Endothelial cell of umbilical vein (primary cell): ENCODE measurements around the gene ZNF775. TPM values are rescaled to one million over a fixed set of nuclear protein-coding genes. Genes with fewer than 3 reads are reported as not detected.

Experiments used
- BruUV-seq: library from RNA; stranded (reverse); fragments of 400-500 nt; replicated peaks from 2 replicates; lab custom pipeline; 2021; lab: Mats Ljungman, UMichigan
- CTCF ChIA-PET: fragments of 300-600, 350-600 bp; sonication (Branson Sonifier 250); formaldehyde crosslinking; loops from one replicate; lab custom pipeline; 2021; ENCODE audit warnings: antibody characterized with exemption, inconsistent platforms; lab: Charles Lee
- POLR2A ChIA-PET: fragments of 300-600, 350-600 bp; sonication (Branson Sonifier 250); formaldehyde crosslinking; loops from one replicate; lab custom pipeline; 2021; ENCODE audit warnings: antibody characterized with exemption, inconsistent platforms; lab: Charles Lee
- DNase-seq: peaks from one replicate; pipeline ENCODE4 v3.0.0-alpha.2; 2011; ENCODE audit warnings: low read depth, low spot score
- FAIRE-seq: peaks from 2 replicates; lab custom pipeline; 2011; peaks lifted over from hg19 to GRCh38; lab: Jason Lieb, UNC
- H2AFZ ChIP-seq: 2 replicates; pipeline ENCODE4 v1.6.0; 2012; ENCODE audit warnings: low read depth, low read length, control low read depth, inconsistent platforms
- H3K27ac ChIP-seq: 2 replicates; pipeline ENCODE4 v1.5.1; 2011; ENCODE audit warnings: low read depth, mild to moderate bottlenecking, control low read depth, low read length, moderate library complexity; ENCODE audit not compliant: insufficient read depth
- H3K27me3 ChIP-seq, 2 experiments: 2 replicates each; pipeline versions ENCODE4 v1.6.0 to v1.6.1; 2011; ENCODE audit warnings: low read length in 2 of 2, mixed read lengths in 1 of 2; ENCODE audit not compliant: control insufficient read depth in 2 of 2, insufficient read depth in 2 of 2
- H3K36me3 ChIP-seq, 2 experiments: 2 replicates in 1 of 2; 3 replicates in 1 of 2; pipeline ENCODE4 v1.5.1; 2011; ENCODE audit warnings: low read length in 2 of 2, mild to moderate bottlenecking in 1 of 2, moderate library complexity in 1 of 2; ENCODE audit not compliant: control insufficient read depth in 2 of 2, insufficient read depth in 2 of 2; ENCODE audit errors: extremely low read depth in 1 of 2
- H3K4me1 ChIP-seq: 3 replicates; pipeline ENCODE4 v1.5.1; 2011; ENCODE audit warnings: mild to moderate bottlenecking, low read length; ENCODE audit not compliant: control insufficient read depth, insufficient read depth; ENCODE audit errors: extremely low read depth
- H3K4me2 ChIP-seq: 2 replicates; pipeline ENCODE4 v1.6.1; 2011; ENCODE audit warnings: low read length, control low read depth, mixed read lengths; ENCODE audit not compliant: insufficient read depth
- H3K4me3 ChIP-seq, 3 experiments: fragments of 200-600 bp in 1 of 3; sonication (generic), shearing (Covaris generic) in 1 of 3; replicated peaks in 1 of 3; 2 replicates each; pipeline ENCODE4 v1.5.1; 2011 to 2016; ENCODE audit warnings: control low read depth in 3 of 3, low read length in 3 of 3, mild to moderate bottlenecking in 2 of 3, inconsistent platforms in 1 of 3, low read depth in 1 of 3, moderate library complexity in 1 of 3; ENCODE audit not compliant: insufficient read depth in 1 of 3
- H3K79me2 ChIP-seq: 2 replicates; pipeline ENCODE4 v1.6.0; 2012; ENCODE audit warnings: low read length, inconsistent platforms; ENCODE audit not compliant: control insufficient read depth, insufficient read depth
- H3K9ac ChIP-seq: replicated peaks from 2 replicates; pipeline ENCODE3; 2011; ENCODE audit warnings: low read length, control low read depth; ENCODE audit not compliant: insufficient read depth; ENCODE audit errors: extremely low read depth
- H3K9me1 ChIP-seq: replicated peaks from 3 replicates; pipeline ENCODE4 v1.6.0; 2011; ENCODE audit warnings: mild to moderate bottlenecking, low read length; ENCODE audit not compliant: control insufficient read depth, insufficient read depth; ENCODE audit errors: extremely low read depth
- H3K9me3 ChIP-seq: replicated peaks from 2 replicates; pipeline ENCODE4 v1.5.1; 2012; ENCODE audit warnings: low read length, inconsistent platforms; ENCODE audit not compliant: control insufficient read depth, insufficient read depth
- H4K20me1 ChIP-seq: replicated peaks from 2 replicates; pipeline ENCODE3; 2011; ENCODE audit warnings: mild to moderate bottlenecking, low read length; ENCODE audit not compliant: control insufficient read depth, insufficient read depth; ENCODE audit errors: extremely low read depth
- EZH2 ChIP-seq: IDR thresholded peaks from 2 replicates; pipeline ENCODE4 v1.6.1; 2012; ENCODE audit warnings: borderline replicate concordance, low read depth, mild to moderate bottlenecking, moderate library complexity, low read length, inconsistent platforms; ENCODE audit not compliant: severe bottlenecking
- GATA2 ChIP-seq: IDR thresholded peaks from 2 replicates; pipeline ENCODE4 v1.7.0; 2011; ENCODE audit warnings: low read depth, mild to moderate bottlenecking, moderate library complexity, mixed read lengths, low read length; ENCODE audit not compliant: insufficient read length, insufficient read depth
- JUN ChIP-seq: IDR thresholded peaks from 2 replicates; pipeline ENCODE4 v1.6.1; 2011; ENCODE audit warnings: borderline replicate concordance, low read depth; ENCODE audit not compliant: insufficient read length, insufficient read depth
- MYC ChIP-seq: IDR thresholded peaks from one replicate; pipeline ENCODE4 v1.6.1; 2011; ENCODE audit warnings: mild to moderate bottlenecking, low read depth, low read length
- POLR2A ChIP-seq: IDR thresholded peaks from 2 replicates; pipeline ENCODE4 v1.6.1; 2012; ENCODE audit warnings: low read depth, mild to moderate bottlenecking, control low read depth, low read length
- POLR2AphosphoS5 ChIP-seq: IDR thresholded peaks from 2 replicates; pipeline ENCODE4 v1.6.1; 2012; ENCODE audit warnings: low read depth, mild to moderate bottlenecking, control low read depth, low read length, moderate library complexity; ENCODE audit not compliant: insufficient read depth
- dilution Hi-C: fragments of 300-500 bp; cut with MboI; formaldehyde crosslinking; loops from one replicate; pipeline ENCODE4 v1.15.0; 2019; ENCODE audit warnings: low sequenced_read_pairs; ENCODE audit not compliant: extremely low pct_ligation_motif_present
- intact Hi-C: fragments of 100-400 bp; cut with micrococcal nuclease; formaldehyde crosslinking; loops from one replicate; pipeline ENCODE4 v1.10.0; 2022
- polyA plus RNA-seq, 4 experiments: library from polyadenylated mRNA; depleted of rRNA in 3 of 4; stranded (reverse) in 3 of 4; unstranded in 1 of 4; fragments of >200 nt; gene quantifications; 2 replicates each; pipeline versions ENCODE4 v1.2.1 to v1.2.3, GENCODE V29; 2011 to 2012; ENCODE audit warnings: missing spikeins in 1 of 4
- total RNA-seq: library from RNA; stranded (reverse); gene quantifications from 2 replicates; pipeline ENCODE4 v1.2.3, GENCODE V29; 2021
- TF ChIP-seq, protein P1 (sequence below), 2 donors: IDR thresholded peaks; 1 replicate in 1 of 2; 2 replicates in 1 of 2; pipeline ENCODE4 v1.5.1; 2011; ENCODE audit warnings: low read length in 2 of 2, mild to moderate bottlenecking in 2 of 2, moderate library complexity in 2 of 2, control low read depth in 1 of 2, inconsistent platforms in 1 of 2, low read depth in 1 of 2; ENCODE audit not compliant: insufficient read depth in 1 of 2; ENCODE audit errors: extremely low read depth in 1 of 2
- TF ChIP-seq, protein P2 (sequence below): IDR thresholded peaks from 2 replicates; pipeline ENCODE4 v1.6.1; 2011; ENCODE audit not compliant: insufficient read depth, insufficient read length

Gene ZNF775
- total and polyA plus RNA-seq, 2 donors (not counting 3 experiments of a cell fraction or from before 2014, with no cell fraction given) = 5.8 to 8.3 TPM

- BruUV-seq = no TSS peak
These were observed 62.4 kb downstream of the ZNF775 start for GRCh38 chr7:150441524-150441923.

GRCh38 chr7:150442811-150443210 lies 63.7 kb downstream of the ZNF775 start:
- H3K4me3 ChIP-seq = no peak overlapping the region
- no peaks in the 10 kb centered on the region for H3K9me1 ChIP-seq
- DNase-seq = no peak
- dilution Hi-C loops = no loop called here
- H2AFZ ChIP-seq = no peak overlapping the region
- H3K4me2 ChIP-seq = no peak overlapping the region
- no peaks in the 10 kb centered on the region for H3K79me2 ChIP-seq
- H3K4me1 ChIP-seq = no peaks in the 10 kb centered on the region
- no peaks in the 10 kb centered on the region for H3K9me3 ChIP-seq
- FAIRE-seq = no peak
- no peak overlapping the region for H3K27ac ChIP-seq
- intact Hi-C loops = no loop called here
- POLR2A ChIA-PET = no interaction called here
- no peak overlapping the region for H3K9ac ChIP-seq
- no peaks in the 10 kb centered on the region for H3K27me3 ChIP-seq
- no peaks in the 10 kb centered on the region for H3K36me3 ChIP-seq
- CTCF ChIA-PET = no interaction called here
- no peaks in the 10 kb centered on the region for H4K20me1 ChIP-seq
- TF ChIP-seq GATA2 (no peak), MYC (no peak), POLR2AphosphoS5 (no peak), EZH2 (no peak), POLR2A (no peak)
- TF ChIP-seq, protein P1, sequence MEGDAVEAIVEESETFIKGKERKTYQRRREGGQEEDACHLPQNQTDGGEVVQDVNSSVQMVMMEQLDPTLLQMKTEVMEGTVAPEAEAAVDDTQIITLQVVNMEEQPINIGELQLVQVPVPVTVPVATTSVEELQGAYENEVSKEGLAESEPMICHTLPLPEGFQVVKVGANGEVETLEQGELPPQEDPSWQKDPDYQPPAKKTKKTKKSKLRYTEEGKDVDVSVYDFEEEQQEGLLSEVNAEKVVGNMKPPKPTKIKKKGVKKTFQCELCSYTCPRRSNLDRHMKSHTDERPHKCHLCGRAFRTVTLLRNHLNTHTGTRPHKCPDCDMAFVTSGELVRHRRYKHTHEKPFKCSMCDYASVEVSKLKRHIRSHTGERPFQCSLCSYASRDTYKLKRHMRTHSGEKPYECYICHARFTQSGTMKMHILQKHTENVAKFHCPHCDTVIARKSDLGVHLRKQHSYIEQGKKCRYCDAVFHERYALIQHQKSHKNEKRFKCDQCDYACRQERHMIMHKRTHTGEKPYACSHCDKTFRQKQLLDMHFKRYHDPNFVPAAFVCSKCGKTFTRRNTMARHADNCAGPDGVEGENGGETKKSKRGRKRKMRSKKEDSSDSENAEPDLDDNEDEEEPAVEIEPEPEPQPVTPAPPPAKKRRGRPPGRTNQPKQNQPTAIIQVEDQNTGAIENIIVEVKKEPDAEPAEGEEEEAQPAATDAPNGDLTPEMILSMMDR (IDR thresholded peaks at IDR 0.05; ENCODE audit: extremely low read depth in 1 of 2, insufficient read depth in 1 of 2, low read depth in 1 of 2, low read length in 2 of 2) = no peak
- TF ChIP-seq, protein P2, sequence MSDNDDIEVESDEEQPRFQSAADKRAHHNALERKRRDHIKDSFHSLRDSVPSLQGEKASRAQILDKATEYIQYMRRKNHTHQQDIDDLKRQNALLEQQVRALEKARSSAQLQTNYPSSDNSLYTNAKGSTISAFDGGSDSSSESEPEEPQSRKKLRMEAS = no peak
- no TSS peak for BruUV-seq

More at GRCh38 chr7:150441524-150441923, 62.4 kb downstream of the ZNF775 start:
- H3K4me3 ChIP-seq = no peak overlapping the region
- no peak overlapping the region for H3K4me2 ChIP-seq
- dilution Hi-C loops = no loop called here
- intact Hi-C loops = no loop called here
- no peaks in the 10 kb centered on the region for H3K27me3 ChIP-seq
- no peak overlapping the region for H3K27ac ChIP-seq
- H3K9me1 ChIP-seq = no peaks in the 10 kb centered on the region
- POLR2A ChIA-PET = no interaction called here
- H3K79me2 ChIP-seq = no peaks in the 10 kb centered on the region
- CTCF ChIA-PET = no interaction called here
- H3K36me3 ChIP-seq = no peaks in the 10 kb centered on the region
- TF ChIP-seq POLR2A = no peak
- no peak for TF ChIP-seq JUN
- no peak for TF ChIP-seq POLR2AphosphoS5
- H4K20me1 ChIP-seq = no peaks in the 10 kb centered on the region
- no peak for FAIRE-seq
- H3K9ac ChIP-seq = no peak overlapping the region
- no peaks in the 10 kb centered on the region for H3K9me3 ChIP-seq
- no peak for DNase-seq
- H3K4me1 ChIP-seq = no peaks in the 10 kb centered on the region
- no peak overlapping the region for H2AFZ ChIP-seq
